ENCODE results near the gene PIGC.
A peak's percentile ranks its signal among the peaks of the same experiment; 100 is the strongest.

PIGC gene

GRCh38 chr1:172457479-172458130 is 13.7 kb upstream of the PIGC start:
- H3K4me3 ChIP-seq (ENCODE audit: low read length), result no peak overlapping the region
- DNase-seq (ENCODE audit: low read depth), result no peak
- no peak for TF ChIP-seq CTCF (IDR thresholded peaks at IDR 0.05; ENCODE audit: insufficient read depth, low read depth, low read length, missing control alignments)

- DNase-seq (ENCODE audit: low read depth), result no peak
- no peak for TF ChIP-seq CTCF (IDR thresholded peaks at IDR 0.05; ENCODE audit: insufficient read depth, low read depth, low read length, missing control alignments)
- no peak overlapping the region for H3K4me3 ChIP-seq (ENCODE audit: low read length)
Observed at GRCh38 chr1:172456344-172456769, 12.5 kb upstream of the PIGC start.

GRCh38 chr1:172455451-172455850 is 11.6 kb upstream of the PIGC start:
- H3K4me3 ChIP-seq (ENCODE audit: low read length), result no peak overlapping the region
- no peak for TF ChIP-seq CTCF (IDR thresholded peaks at IDR 0.05; ENCODE audit: insufficient read depth, low read depth, low read length, missing control alignments)
- DNase-seq (ENCODE audit: low read depth), result no peak

GRCh38 chr1:172453607-172454006 is 9.7 kb upstream of the PIGC start:
- TF ChIP-seq CTCF (IDR thresholded peaks at IDR 0.05; ENCODE audit: insufficient read depth, low read depth, low read length, missing control alignments), result no peak
- H3K4me3 ChIP-seq (ENCODE audit: low read length), result no peak overlapping the region
- DNase-seq (ENCODE audit: low read depth), result no peak

GRCh38 chr1:172453153-172453545 is 9.3 kb upstream of the PIGC start:
- H3K4me3 ChIP-seq (ENCODE audit: low read length), result no peak overlapping the region
- DNase-seq (ENCODE audit: low read depth), result no peak
- TF ChIP-seq CTCF (IDR thresholded peaks at IDR 0.05; ENCODE audit: insufficient read depth, low read depth, low read length, missing control alignments), result no peak

GRCh38 chr1:172452536-172453152 is 8.8 kb upstream of the PIGC start:
- no peak overlapping the region for H3K4me3 ChIP-seq (ENCODE audit: low read length)
- no peak for DNase-seq (ENCODE audit: low read depth)
- no peak for TF ChIP-seq CTCF (IDR thresholded peaks at IDR 0.05; ENCODE audit: insufficient read depth, low read depth, low read length, missing control alignments)

GRCh38 chr1:172451002-172451443 is 7.2 kb upstream of the PIGC start:
- no peak overlapping the region for H3K4me3 ChIP-seq (ENCODE audit: low read length)
- TF ChIP-seq CTCF (IDR thresholded peaks at IDR 0.05; ENCODE audit: insufficient read depth, low read depth, low read length, missing control alignments), result no peak
- peak; percentile 44 for DNase-seq (ENCODE audit: low read depth)
